ENCODE results near the gene RIBC1.

RIBC1 gene

DNA sequence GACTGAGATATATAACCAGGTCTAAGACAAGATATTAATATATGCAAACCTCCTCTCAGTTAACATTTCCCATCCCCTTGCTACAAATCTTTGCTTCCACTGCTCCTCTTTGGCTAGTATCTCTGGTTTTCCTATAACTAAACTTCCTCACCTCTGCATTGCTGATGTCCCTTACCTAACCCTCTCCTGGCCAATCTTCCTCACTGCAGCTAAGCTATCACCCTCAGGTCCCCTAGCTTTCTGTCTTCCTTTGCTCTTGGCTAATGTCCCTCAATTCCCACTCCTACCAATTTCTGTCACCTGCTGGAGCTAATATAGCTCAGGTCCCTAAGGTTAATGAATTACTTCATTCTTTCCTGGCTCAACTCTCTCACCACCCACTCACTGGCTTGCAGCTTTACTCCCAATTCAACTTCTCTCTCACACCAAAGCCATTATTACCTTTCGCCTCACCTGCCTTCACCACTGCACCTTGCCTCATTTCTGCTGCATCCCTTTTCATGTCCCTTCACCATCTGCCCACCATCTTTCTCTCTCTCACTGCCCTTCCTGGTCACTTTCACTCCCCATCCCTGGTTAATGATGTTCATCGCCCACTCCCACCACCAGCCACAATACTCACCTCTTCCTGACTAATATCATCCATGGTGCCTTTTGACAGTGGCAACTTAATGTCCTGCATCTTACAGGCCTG lies 26.9 kb upstream of the RIBC1 start:
- Histone ChIP-seq H3K4me1 (ENCODE audit: insufficient read depth, low read length, poor library complexity, severe bottlenecking) (no peaks in the 10 kb centered on the region), H2AFZ (ENCODE audit: low read length) (no peak overlapping the region), H3K4me2 (ENCODE audit: low read depth, low read length, poor library complexity, severe bottlenecking) (no peak overlapping the region), H3K9me3 (ENCODE audit: insufficient read depth, low read depth, low read length) (no peaks in the 10 kb centered on the region), H3F3A (ENCODE audit: low read depth) (no peaks in the 10 kb centered on the region), H3K9me2 (replicated peaks; ENCODE audit: low read depth, low read length) (no peaks in the 10 kb centered on the region), H3K36me3 (ENCODE audit: insufficient read depth, low read length) (peaks cover 43% of the 10 kb centered on the region; the same call in 1 of the 2 replicates), H3K9ac (ENCODE audit: low read depth, low read length, poor library complexity, severe bottlenecking) (no peak overlapping the region), H4K20me1 (ENCODE audit: insufficient read depth, low read length, poor library complexity, severe bottlenecking) (no peaks in the 10 kb centered on the region), H3K79me2 (ENCODE audit: insufficient read depth, low read length) (no peaks in the 10 kb centered on the region), H3K4me3 (ENCODE audit: low read length, poor library complexity, severe bottlenecking) (no peak overlapping the region), H3K27me3 (ENCODE audit: insufficient read depth, low read length, poor library complexity, severe bottlenecking) (no peaks in the 10 kb centered on the region)
- TF ChIP-seq, protein P1, sequence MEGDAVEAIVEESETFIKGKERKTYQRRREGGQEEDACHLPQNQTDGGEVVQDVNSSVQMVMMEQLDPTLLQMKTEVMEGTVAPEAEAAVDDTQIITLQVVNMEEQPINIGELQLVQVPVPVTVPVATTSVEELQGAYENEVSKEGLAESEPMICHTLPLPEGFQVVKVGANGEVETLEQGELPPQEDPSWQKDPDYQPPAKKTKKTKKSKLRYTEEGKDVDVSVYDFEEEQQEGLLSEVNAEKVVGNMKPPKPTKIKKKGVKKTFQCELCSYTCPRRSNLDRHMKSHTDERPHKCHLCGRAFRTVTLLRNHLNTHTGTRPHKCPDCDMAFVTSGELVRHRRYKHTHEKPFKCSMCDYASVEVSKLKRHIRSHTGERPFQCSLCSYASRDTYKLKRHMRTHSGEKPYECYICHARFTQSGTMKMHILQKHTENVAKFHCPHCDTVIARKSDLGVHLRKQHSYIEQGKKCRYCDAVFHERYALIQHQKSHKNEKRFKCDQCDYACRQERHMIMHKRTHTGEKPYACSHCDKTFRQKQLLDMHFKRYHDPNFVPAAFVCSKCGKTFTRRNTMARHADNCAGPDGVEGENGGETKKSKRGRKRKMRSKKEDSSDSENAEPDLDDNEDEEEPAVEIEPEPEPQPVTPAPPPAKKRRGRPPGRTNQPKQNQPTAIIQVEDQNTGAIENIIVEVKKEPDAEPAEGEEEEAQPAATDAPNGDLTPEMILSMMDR (conservative IDR thresholded peaks at IDR 0.05; ENCODE audit: low read length), result no peak
- no peak for TF ChIP-seq EZH2phosphoT487 (IDR thresholded peaks at IDR 0.05; ENCODE audit: borderline replicate concordance)

DNA sequence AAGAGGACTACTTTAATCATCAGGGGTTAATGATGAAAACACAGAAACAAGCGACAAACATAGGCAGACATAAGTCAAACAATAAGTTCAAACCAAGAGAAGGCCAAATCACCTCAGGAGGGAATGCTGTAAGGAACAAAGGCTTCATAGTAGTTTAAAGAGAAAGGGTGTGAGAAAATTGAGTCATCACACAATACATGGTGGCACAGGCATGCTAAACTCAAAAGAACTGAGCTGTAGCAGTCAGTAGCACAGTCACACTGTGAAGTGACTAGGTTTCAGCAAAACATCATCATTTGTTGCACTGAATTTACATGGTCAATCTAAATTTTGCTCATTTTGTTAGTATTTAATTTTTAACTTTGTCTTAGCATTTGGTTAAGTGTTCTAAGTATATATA lies 24.5 kb upstream of the RIBC1 start:
- Histone ChIP-seq H2AFZ (ENCODE audit: low read length) (no peak overlapping the region), H3K4me1 (ENCODE audit: insufficient read depth, low read length, poor library complexity, severe bottlenecking) (no peaks in the 10 kb centered on the region), H4K20me1 (ENCODE audit: insufficient read depth, low read length, poor library complexity, severe bottlenecking) (no peaks in the 10 kb centered on the region), H3K4me3 (ENCODE audit: low read length, poor library complexity, severe bottlenecking) (no peak overlapping the region), H3F3A (ENCODE audit: low read depth) (no peaks in the 10 kb centered on the region), H3K9ac (ENCODE audit: low read depth, low read length, poor library complexity, severe bottlenecking) (no peak overlapping the region), H3K36me3 (ENCODE audit: insufficient read depth, low read length) (peaks cover 54% of the 10 kb centered on the region; the same call in 1 of the 2 replicates), H3K27me3 (ENCODE audit: insufficient read depth, low read length, poor library complexity, severe bottlenecking) (no peaks in the 10 kb centered on the region), H3K9me2 (replicated peaks; ENCODE audit: low read depth, low read length) (no peaks in the 10 kb centered on the region), H3K9me3 (ENCODE audit: insufficient read depth, low read depth, low read length) (no peaks in the 10 kb centered on the region), H3K79me2 (ENCODE audit: insufficient read depth, low read length) (no peaks in the 10 kb centered on the region), H3K4me2 (ENCODE audit: low read depth, low read length, poor library complexity, severe bottlenecking) (no peak overlapping the region)
- TF ChIP-seq EZH2phosphoT487 (IDR thresholded peaks at IDR 0.05; ENCODE audit: borderline replicate concordance), result no peak
- TF ChIP-seq, protein P1 (conservative IDR thresholded peaks at IDR 0.05; ENCODE audit: low read length), result no peak

DNA sequence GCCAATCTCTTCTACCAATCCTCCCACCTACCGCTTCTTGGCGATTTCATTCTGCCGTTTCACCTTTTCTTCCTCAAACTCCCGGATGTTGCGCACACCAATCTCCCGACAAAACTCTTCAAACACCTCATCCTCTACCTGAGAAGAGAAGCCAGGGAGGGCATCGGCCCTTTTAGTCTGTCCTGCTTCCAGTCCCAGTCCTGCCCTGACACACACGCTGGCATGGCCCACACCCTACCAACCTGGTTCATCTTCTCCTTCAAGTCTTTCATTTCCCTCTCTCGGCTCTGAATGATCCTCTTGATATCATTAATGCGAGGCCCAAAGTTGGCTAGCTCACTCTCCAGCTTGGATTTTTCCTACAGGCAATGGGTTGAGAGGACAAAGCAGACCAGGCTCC lies 19.1 kb upstream of the RIBC1 start:
- H3K36me3 ChIP-seq (ENCODE audit: insufficient read depth, low read length), result peaks cover 78% of the 10 kb centered on the region; the same call in 1 of the 2 replicates
- no peak overlapping the region for H3K4me2 ChIP-seq (ENCODE audit: low read depth, low read length, poor library complexity, severe bottlenecking)
- H3K27me3 ChIP-seq (ENCODE audit: insufficient read depth, low read length, poor library complexity, severe bottlenecking), result no peaks in the 10 kb centered on the region
- no peaks in the 10 kb centered on the region for H3K9me2 ChIP-seq (replicated peaks; ENCODE audit: low read depth, low read length)
- no peak overlapping the region for H3K4me3 ChIP-seq (ENCODE audit: low read length, poor library complexity, severe bottlenecking)
- no peak overlapping the region for H3K9ac ChIP-seq (ENCODE audit: low read depth, low read length, poor library complexity, severe bottlenecking)
- H3K4me1 ChIP-seq (ENCODE audit: insufficient read depth, low read length, poor library complexity, severe bottlenecking), result no peaks in the 10 kb centered on the region
- H3K79me2 ChIP-seq (ENCODE audit: insufficient read depth, low read length), result no peaks in the 10 kb centered on the region
- H3K9me3 ChIP-seq (ENCODE audit: insufficient read depth, low read depth, low read length), result no peaks in the 10 kb centered on the region
- H2AFZ ChIP-seq (ENCODE audit: low read length), result no peak overlapping the region
- no peaks in the 10 kb centered on the region for H3F3A ChIP-seq (ENCODE audit: low read depth)
- no peak for TF ChIP-seq EZH2phosphoT487 (IDR thresholded peaks at IDR 0.05; ENCODE audit: borderline replicate concordance)
- TF ChIP-seq, protein P1 (conservative IDR thresholded peaks at IDR 0.05; ENCODE audit: low read length), result no peak
- H4K20me1 ChIP-seq (ENCODE audit: insufficient read depth, low read length, poor library complexity, severe bottlenecking), result no peaks in the 10 kb centered on the region

Data from Loucy (cell line).